ENCODE results near the gene TMOD1. TPM values are rescaled to one million over a fixed set of nuclear protein-coding genes. Genes with fewer than 3 reads are reported as not detected.

Gene TMOD1
- total RNA-seq, 4 donors from 2014 or later: 10.1 to 33.8 (median 21.0) TPM

GRCh38 chr9:97556036-97556720, 54.7 kb downstream of the TMOD1 start:
- DNase-seq (ENCODE audit: low spot score) (no peak), ATAC-seq (ENCODE audit: low FRiP score) (no peak)
- TF ChIP-seq CTCF (IDR thresholded peaks at IDR 0.05): no peak

GRCh38 chr9:97556721-97557605, 55.5 kb downstream of the TMOD1 start:
- no peak for DNase-seq (ENCODE audit: low spot score)
- no peak for TF ChIP-seq CTCF (IDR thresholded peaks at IDR 0.05)
- ATAC-seq (ENCODE audit: low FRiP score): peak; percentile 84

- ATAC-seq (ENCODE audit: low FRiP score) (peak; percentile 77), DNase-seq (ENCODE audit: low spot score) (no peak)
- no peak for TF ChIP-seq CTCF (IDR thresholded peaks at IDR 0.05)
Observed at GRCh38 chr9:97557606-97558095, 56.2 kb downstream of the TMOD1 start.

- DNase-seq (ENCODE audit: low spot score) (no peak), ATAC-seq (ENCODE audit: low FRiP score) (no peak)
- no peak for TF ChIP-seq CTCF (IDR thresholded peaks at IDR 0.05)
Observed at GRCh38 chr9:97558701-97559101, 57.2 kb downstream of the TMOD1 start.

- no peak for TF ChIP-seq CTCF (IDR thresholded peaks at IDR 0.05)
- no peak for ATAC-seq (ENCODE audit: low FRiP score)
- DNase-seq (ENCODE audit: low spot score): no peak
Observed at GRCh38 chr9:97559111-97559514, 57.6 kb downstream of the TMOD1 start.

GRCh38 chr9:97560154-97560553, 58.7 kb downstream of the TMOD1 start:
- DNase-seq (ENCODE audit: low spot score) (no peak), ATAC-seq (ENCODE audit: low FRiP score) (no peak)
- no peak for TF ChIP-seq CTCF (IDR thresholded peaks at IDR 0.05)
